Brain microvascular endothelial cell (primary cell): ENCODE data around the gene PNP.

Experiments used
- DNase-seq: peaks from one replicate; pipeline ENCODE4 v3.0.0-alpha.2; 2020
- H3K27ac ChIP-seq: fragments of 250-450 bp; sonication (Bioruptor Pico); 2 replicates; pipeline ENCODE4 v1.5.1; 2020; ENCODE audit warnings: mild to moderate bottlenecking, moderate library complexity
- H3K27me3 ChIP-seq: fragments of 250-450 bp; sonication (Bioruptor Pico); replicated peaks from 2 replicates; pipeline ENCODE4 v1.5.1; 2020; ENCODE audit warnings: mild to moderate bottlenecking
- H3K36me3 ChIP-seq: fragments of 250-450 bp; sonication (Bioruptor Pico); replicated peaks from 2 replicates; pipeline ENCODE4 v1.5.1; 2020; ENCODE audit warnings: mild to moderate bottlenecking
- H3K4me3 ChIP-seq: 2 replicates; pipeline ENCODE4 v1.5.1; 2011; ENCODE audit warnings: low read depth, mild to moderate bottlenecking, control low read depth, low read length, moderate library complexity
- in situ Hi-C: cut with HindIII; loops from 2 replicates; pipeline ENCODE4 v1.10.0; 2017; ENCODE audit warnings: low sequenced_read_pairs, low pct_ligation_motif_present
- TF ChIP-seq, protein P1 (sequence below): IDR thresholded peaks from 2 replicates; pipeline ENCODE4 v1.5.1; 2011; ENCODE audit warnings: low read depth, mild to moderate bottlenecking, moderate library complexity, low read length, control low read depth, inconsistent platforms; ENCODE audit errors: missing control alignments

The PNP gene

DNA sequence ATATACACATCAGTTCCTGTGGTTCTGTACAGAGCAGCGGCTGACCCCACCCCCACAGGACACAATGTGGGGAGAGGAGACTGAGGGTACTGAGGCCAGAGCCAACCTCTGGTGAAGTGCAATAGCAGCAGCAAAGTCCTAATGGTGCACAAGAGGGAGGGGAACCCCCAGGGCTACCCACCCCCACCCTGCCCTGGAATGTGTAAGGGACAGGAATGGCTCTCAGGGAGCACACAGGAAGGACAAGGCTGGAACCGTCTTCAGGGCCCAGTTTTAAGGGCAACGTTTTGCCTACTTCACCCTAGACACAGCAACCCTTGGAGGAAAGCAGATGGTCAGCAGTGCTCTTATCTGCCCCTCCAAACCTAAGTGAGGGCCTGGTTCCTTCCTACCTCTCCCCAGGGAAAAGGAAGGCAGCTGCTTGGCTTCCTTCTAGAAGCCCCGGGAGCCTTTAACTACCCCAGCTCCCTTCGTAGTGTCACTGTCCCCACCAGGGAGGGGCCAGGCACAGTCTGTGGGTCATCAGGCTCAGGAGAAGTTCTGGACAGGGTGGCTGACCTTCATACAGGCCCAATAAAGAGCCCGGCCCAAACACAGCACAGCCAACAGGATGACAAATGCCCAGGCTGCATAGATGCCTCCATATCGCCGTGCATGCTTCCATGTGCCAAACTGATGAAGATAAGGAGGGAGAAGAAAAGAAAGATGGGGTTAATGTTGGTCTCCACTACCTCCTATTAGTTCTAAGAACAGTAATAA is 11.0 kb upstream of the PNP start:
- Histone ChIP-seq H3K27me3 (no peaks in the 10 kb centered on the region), H3K4me3 (no peak overlapping the region), H3K27ac (no peak overlapping the region), H3K36me3 (peaks cover 32% of the 10 kb centered on the region)
- DNase-seq, result no peak
- TF ChIP-seq, protein P1, sequence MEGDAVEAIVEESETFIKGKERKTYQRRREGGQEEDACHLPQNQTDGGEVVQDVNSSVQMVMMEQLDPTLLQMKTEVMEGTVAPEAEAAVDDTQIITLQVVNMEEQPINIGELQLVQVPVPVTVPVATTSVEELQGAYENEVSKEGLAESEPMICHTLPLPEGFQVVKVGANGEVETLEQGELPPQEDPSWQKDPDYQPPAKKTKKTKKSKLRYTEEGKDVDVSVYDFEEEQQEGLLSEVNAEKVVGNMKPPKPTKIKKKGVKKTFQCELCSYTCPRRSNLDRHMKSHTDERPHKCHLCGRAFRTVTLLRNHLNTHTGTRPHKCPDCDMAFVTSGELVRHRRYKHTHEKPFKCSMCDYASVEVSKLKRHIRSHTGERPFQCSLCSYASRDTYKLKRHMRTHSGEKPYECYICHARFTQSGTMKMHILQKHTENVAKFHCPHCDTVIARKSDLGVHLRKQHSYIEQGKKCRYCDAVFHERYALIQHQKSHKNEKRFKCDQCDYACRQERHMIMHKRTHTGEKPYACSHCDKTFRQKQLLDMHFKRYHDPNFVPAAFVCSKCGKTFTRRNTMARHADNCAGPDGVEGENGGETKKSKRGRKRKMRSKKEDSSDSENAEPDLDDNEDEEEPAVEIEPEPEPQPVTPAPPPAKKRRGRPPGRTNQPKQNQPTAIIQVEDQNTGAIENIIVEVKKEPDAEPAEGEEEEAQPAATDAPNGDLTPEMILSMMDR, result no peak
- in situ Hi-C loops, result no loop called here

DNA sequence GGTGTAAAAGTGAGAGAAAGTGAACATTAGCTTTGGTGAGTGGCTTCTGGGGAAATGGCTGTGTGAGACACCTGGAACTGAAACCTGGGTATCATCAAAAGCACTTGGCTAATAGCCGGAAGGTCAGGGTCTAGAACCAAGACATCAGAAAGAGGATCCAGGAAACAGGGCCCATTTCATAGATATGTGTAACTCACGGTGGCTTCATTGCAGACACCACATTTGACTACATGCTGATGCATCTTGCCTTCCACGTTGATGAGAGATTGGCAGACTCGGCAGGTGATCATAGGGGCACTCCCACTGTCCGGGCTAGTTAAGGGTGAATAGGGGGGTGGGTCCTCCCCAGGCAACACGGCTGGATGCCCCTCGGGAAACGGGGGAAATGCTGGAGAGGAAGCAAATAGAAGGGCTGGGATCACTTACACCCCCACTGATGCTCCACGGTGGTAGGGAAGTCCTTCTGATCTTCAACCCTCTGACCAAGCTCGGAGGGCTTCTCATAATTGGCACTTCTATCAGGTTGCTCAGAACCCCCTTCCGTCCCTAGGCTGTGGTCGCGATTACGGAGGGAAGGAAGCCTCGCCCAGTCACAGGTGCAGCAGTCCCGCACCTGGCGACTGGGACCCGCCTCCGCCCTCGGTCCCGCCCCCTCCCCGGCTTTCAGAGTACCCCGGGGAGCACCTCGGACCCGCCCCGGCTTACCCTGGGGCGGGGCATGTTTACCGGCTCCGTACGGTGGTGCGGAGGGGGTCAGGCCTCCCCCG is 8.6 kb upstream of the PNP start:
- Histone ChIP-seq H3K27me3 (no peaks in the 10 kb centered on the region), H3K4me3 (peak overlapping the region; percentile 84), H3K27ac (peak overlapping the region; percentile 89), H3K36me3 (peaks cover 32% of the 10 kb centered on the region)
- in situ Hi-C loops, result no loop called here
- DNase-seq, result no peak
- TF ChIP-seq, protein P1, result no peak

DNA sequence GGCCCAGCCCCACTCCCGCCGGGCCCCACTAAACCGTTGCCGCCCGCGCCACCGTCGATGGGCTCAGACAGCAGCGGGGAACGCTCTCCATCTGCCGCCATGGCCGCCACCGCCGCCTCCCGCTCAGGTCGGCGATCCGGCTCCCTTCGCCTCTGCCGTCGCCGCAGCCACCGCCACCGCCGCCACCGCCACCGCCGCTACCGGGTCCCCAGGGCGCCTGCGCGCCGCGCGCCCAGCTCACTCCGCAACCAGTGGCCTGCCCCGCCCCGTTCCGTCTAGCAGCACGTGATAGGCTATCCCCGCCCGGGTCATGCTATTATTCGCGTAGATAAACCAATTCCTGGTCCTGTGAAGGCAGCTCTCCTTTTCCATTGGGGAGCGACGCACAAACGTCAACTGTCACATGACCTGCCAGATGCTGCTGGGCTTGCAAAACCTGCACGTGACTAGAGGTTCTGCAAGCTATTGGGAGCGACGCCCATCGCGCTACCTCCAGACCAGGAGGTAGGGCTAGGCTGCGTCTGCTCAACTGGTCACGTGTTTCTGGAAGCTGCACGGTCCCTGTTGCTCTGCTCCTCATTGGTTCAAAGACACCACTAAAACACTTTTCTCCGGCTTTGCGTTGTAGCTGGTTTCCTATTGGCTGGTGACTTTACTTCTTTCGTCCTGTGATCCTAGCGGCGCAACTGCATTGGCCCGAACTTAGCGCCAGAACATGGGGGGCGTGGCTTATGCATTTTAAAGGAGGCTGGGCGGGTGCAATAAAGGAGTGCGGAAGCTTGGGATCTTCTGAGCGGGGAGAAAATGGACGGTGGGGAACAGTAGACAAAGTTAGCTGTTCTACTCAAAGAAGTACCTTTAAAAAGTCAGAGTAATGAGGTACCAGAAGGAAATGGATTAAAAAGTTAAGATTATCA is 7.7 kb upstream of the PNP start, which contains the start of gene PIP4P1:
TSS of gene PIP4P1 (minus strand) at position 210 of the 917 bp plus-strand sequence. CDS start at position 101, 109 bp downstream.
- TF ChIP-seq, protein P1, result no peak
- peak; percentile 100 for DNase-seq
- Histone ChIP-seq H3K36me3 (peaks cover 28% of the 10 kb centered on the region), H3K27ac (peak within 1 kb of the TSS; percentile 89), H3K27me3 (no peaks in the 10 kb centered on the region), H3K4me3 (peak within 1 kb of the TSS; percentile 84)
- in situ Hi-C loops, result no loop called here

DNA sequence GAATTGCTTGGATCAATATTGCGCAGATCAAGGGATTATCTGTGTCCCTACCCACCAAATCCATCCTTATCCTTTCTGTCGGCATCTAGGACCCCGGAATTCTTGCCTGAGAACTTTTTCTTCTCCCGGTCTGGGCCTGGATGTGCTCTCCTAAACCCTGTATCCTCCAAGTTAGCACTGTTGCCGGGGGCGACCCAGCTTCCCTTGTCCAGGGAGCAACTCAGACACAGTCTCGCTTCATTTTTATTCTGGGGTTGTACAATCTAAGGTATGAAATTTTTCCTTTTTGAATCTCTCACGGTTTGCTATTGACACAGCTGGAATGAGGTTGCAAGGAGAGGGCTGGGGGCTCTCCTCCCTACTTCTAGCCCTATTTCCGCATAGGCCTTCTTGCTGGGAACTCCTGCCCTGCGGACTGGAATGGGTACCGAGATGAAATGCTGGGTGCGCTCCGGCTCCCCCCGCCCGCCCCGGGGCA is 403 bp upstream of the PNP start:
- TF ChIP-seq, protein P1, result no peak
- no peaks in the 10 kb centered on the region for H3K27me3 ChIP-seq
- peak overlapping the region; percentile 82 for H3K27ac ChIP-seq
- H3K36me3 ChIP-seq, result peaks cover 12% of the 10 kb centered on the region
- in situ Hi-C loops, result no loop called here
- no peak for DNase-seq
- peak overlapping the region; percentile 99 for H3K4me3 ChIP-seq

DNA sequence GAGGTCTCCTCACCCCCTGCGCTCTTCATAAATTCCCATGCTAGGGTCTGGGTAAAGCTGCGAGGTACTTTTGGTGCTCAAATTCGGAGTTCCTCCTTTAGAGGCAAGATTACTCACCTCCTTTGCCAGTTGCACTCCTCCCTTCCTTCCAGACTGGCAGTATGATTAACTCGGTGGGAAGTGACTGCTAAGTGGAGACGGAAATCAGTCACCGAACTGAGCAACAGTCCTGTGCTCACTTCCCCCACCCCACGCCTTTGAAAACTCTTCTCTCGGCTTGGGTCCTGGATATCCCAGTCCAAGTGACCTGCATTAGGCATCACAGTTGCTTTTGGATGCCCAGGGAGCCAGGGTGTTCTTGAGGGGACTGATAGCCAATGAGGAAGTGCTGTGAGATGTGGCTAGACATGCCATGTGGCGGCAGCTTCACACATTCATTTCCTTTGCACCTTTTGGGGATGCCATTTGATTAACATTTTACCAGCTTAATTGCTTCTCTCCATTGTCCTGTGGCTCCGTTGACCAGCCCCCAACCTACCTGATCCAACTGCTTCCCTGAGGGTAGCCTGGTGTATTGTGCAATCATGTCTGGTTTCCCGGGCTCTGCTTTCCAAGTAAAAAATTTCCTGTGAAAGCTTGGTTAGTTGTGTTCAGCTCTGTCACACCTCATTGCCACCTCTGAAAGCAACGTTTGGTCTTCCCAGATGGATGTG is 840 bp downstream of the PNP start:
- H3K27me3 ChIP-seq, result no peaks in the 10 kb centered on the region
- H3K4me3 ChIP-seq, result peak overlapping the region; percentile 99
- TF ChIP-seq, protein P1, result no peak
- peaks cover 25% of the 10 kb centered on the region for H3K36me3 ChIP-seq
- H3K27ac ChIP-seq, result peak overlapping the region; percentile 82
- in situ Hi-C loops, result no loop called here
- DNase-seq, result peak; percentile 62
